Measurements from ENCODE around the gene SEMA3E. TPM values are rescaled to one million over a fixed set of nuclear protein-coding genes. Genes with fewer than 3 reads are reported as not detected.

SEMA3E gene
- total and polyA plus RNA-seq, 2 experiments from 2014 or later, result 7.0 to 14.0 TPM

GRCh38 chr7:83575436-83575835 lies 73.5 kb downstream of the SEMA3E start:
- H3K9me3 ChIP-seq (ENCODE audit: low read depth), result no peaks in the 10 kb centered on the region
- no peaks in the 10 kb centered on the region for H3K4me1 ChIP-seq (ENCODE audit: insufficient read depth)
- no peak for DNase-seq (ENCODE audit: low spot score)
- H3K27me3 ChIP-seq, result no peaks in the 10 kb centered on the region
- no peaks in the 10 kb centered on the region for H3K36me3 ChIP-seq (replicated peaks; ENCODE audit: insufficient read depth, low read depth)
- H3K9me2 ChIP-seq (replicated peaks; ENCODE audit: insufficient read depth), result no peaks in the 10 kb centered on the region
- H4K20me1 ChIP-seq (ENCODE audit: insufficient read depth, poor library complexity, severe bottlenecking), result no peaks in the 10 kb centered on the region
- no peak overlapping the region for H3K4me2 ChIP-seq
- H3K27ac ChIP-seq, result no peak overlapping the region
- no peak overlapping the region for H3K4me3 ChIP-seq
- no peak overlapping the region for H2AFZ ChIP-seq
- 43% methylated on average over 3 of the region's 3 CpGs for WGBS (ENCODE audit: low lambda C conversion rate, missing lambda C conversion rate)
- TF ChIP-seq EZH2phosphoT487 (IDR thresholded peaks at IDR 0.05; ENCODE audit: low read depth, severe bottlenecking, unreplicated experiment) (no peak), CTCF (IDR thresholded peaks at IDR 0.05; ENCODE audit: poor library complexity) (no peak), EZH2 (IDR thresholded peaks at IDR 0.05; ENCODE audit: borderline replicate concordance) (no peak)
- no peaks in the 10 kb centered on the region for H3K79me2 ChIP-seq

- no peak for DNase-seq (ENCODE audit: low spot score)
- Histone ChIP-seq H3K4me3 (no peak overlapping the region), H3K9me3 (ENCODE audit: low read depth) (no peaks in the 10 kb centered on the region), H3K4me2 (no peak overlapping the region), H3K36me3 (replicated peaks; ENCODE audit: insufficient read depth, low read depth) (no peaks in the 10 kb centered on the region), H3K27me3 (no peaks in the 10 kb centered on the region), H3K9me2 (replicated peaks; ENCODE audit: insufficient read depth) (no peaks in the 10 kb centered on the region), H3K79me2 (no peaks in the 10 kb centered on the region), H2AFZ (no peak overlapping the region), H3K4me1 (ENCODE audit: insufficient read depth) (no peaks in the 10 kb centered on the region), H3K27ac (no peak overlapping the region), H4K20me1 (ENCODE audit: insufficient read depth, poor library complexity, severe bottlenecking) (no peaks in the 10 kb centered on the region)
- WGBS (ENCODE audit: low lambda C conversion rate, missing lambda C conversion rate), result 86% methylated on average over 1 of the region's 1 CpG
- TF ChIP-seq EZH2phosphoT487 (IDR thresholded peaks at IDR 0.05; ENCODE audit: low read depth, severe bottlenecking, unreplicated experiment), result no peak
- TF ChIP-seq EZH2 (IDR thresholded peaks at IDR 0.05; ENCODE audit: borderline replicate concordance), result no peak
- TF ChIP-seq CTCF (IDR thresholded peaks at IDR 0.05; ENCODE audit: poor library complexity), result no peak
These were observed 74.3 kb downstream of the SEMA3E start for GRCh38 chr7:83574616-83575015.

GRCh38 chr7:83562960-83563359 lies 86.0 kb downstream of the SEMA3E start:
- no peaks in the 10 kb centered on the region for H3K36me3 ChIP-seq (replicated peaks; ENCODE audit: insufficient read depth, low read depth)
- DNase-seq (ENCODE audit: low spot score), result no peak
- WGBS (ENCODE audit: low lambda C conversion rate, missing lambda C conversion rate), result 63% methylated on average over 2 of the region's 2 CpGs

More at GRCh38 chr7:83562960-83563359, 86.0 kb downstream of the SEMA3E start:
- no peaks in the 10 kb centered on the region for H3K4me1 ChIP-seq (ENCODE audit: insufficient read depth)
- TF ChIP-seq CTCF (IDR thresholded peaks at IDR 0.05; ENCODE audit: poor library complexity), result no peak
- no peak for TF ChIP-seq EZH2phosphoT487 (IDR thresholded peaks at IDR 0.05; ENCODE audit: low read depth, severe bottlenecking, unreplicated experiment)
- TF ChIP-seq EZH2 (IDR thresholded peaks at IDR 0.05; ENCODE audit: borderline replicate concordance), result no peak
- no peak overlapping the region for H2AFZ ChIP-seq
- H3K27me3 ChIP-seq, result no peaks in the 10 kb centered on the region
- H3K79me2 ChIP-seq, result no peaks in the 10 kb centered on the region
- no peaks in the 10 kb centered on the region for H3K9me3 ChIP-seq (ENCODE audit: low read depth)
- H3K4me3 ChIP-seq, result no peak overlapping the region
- no peak overlapping the region for H3K4me2 ChIP-seq
- no peaks in the 10 kb centered on the region for H4K20me1 ChIP-seq (ENCODE audit: insufficient read depth, poor library complexity, severe bottlenecking)
- H3K27ac ChIP-seq, result no peak overlapping the region
- H3K9me2 ChIP-seq (replicated peaks; ENCODE audit: insufficient read depth), result no peaks in the 10 kb centered on the region
